Adipose tissue (tissue), 3 donors: Measurements from ENCODE around the gene IFT122. TPM values are rescaled to one million over a fixed set of nuclear protein-coding genes. Genes with fewer than 3 reads are reported as not detected.

Source experiments
- polyA plus RNA-seq, 3 donors: library from polyadenylated mRNA; stranded (reverse); fragments of 200-250 nt; gene quantifications; one replicate each; pipeline ENCODE4 v1.2.3, GENCODE V29; 2013
- donor health status: healthy with polysubstance abuse.
- donor health status: Bipolar disorder and iron deficiency.
- donor health status: healthy.

IFT122 gene
- polyA plus RNA-seq, 3 donors, result 14.1 to 19.0 (median 15.6) TPM

Other genes starting within 250 kb of the IFT122 start
- gene COPG1, start 190.6 kb upstream of the IFT122 start, polyA plus RNA-seq, result 10 to 100 TPM; 76.5 to 89.2 (median 82.1) TPM
- gene HMCES, start 161.4 kb upstream of the IFT122 start, polyA plus RNA-seq, result 10 to 100 TPM; 10.4 to 41.6 (median 28.6) TPM
- gene EFCAB12, start 11.6 kb upstream of the IFT122 start, polyA plus RNA-seq, result 1 to 10 TPM in 1 of 3 donors, under 1 TPM in 2; 0.45 to 1.1 (median 0.56) TPM
- gene MBD4, start 276 bp upstream of the IFT122 start, polyA plus RNA-seq, result 10 to 100 TPM; 14.3 to 19.0 (median 16.8) TPM
- gene RHO, start 88.4 kb downstream of the IFT122 start, polyA plus RNA-seq, result not detected
- gene H1-8, start 103.0 kb downstream of the IFT122 start, polyA plus RNA-seq, result not detected
- 100 to 1,000 TPM in 2 of 3 donors, 10 to 100 TPM in 1; 30.1 to 266 (median 131) TPM for gene PLXND1, start 166.5 kb downstream of the IFT122 start, polyA plus RNA-seq